SK-N-MC (cell line): Measurements from ENCODE around the gene B4GALNT1.

ENCODE experiments used
- EZH2 ChIP-seq: fragments of 200-600 bp; sonication (generic); IDR thresholded peaks from one replicate; pipeline ENCODE4 v1.6.1; 2017; ENCODE audit warnings: antibody characterized with exemption
- FOXP2 ChIP-seq: optimal IDR thresholded peaks from 2 replicates; pipeline ENCODE3; 2011; ENCODE audit warnings: mild to moderate bottlenecking, moderate library complexity; ENCODE audit not compliant: insufficient read depth; ENCODE audit errors: extremely low read length, control extremely low read depth
- POLR2AphosphoS5 ChIP-seq: IDR thresholded peaks from 2 replicates; pipeline ENCODE4 v1.6.1; 2012; ENCODE audit warnings: mild to moderate bottlenecking, low read depth, low read length, borderline replicate concordance

GRCh38 chr12:57641699-57642442, 8.9 kb upstream of the B4GALNT1 start:
- no peak for TF ChIP-seq EZH2
- no peak for TF ChIP-seq POLR2AphosphoS5
- TF ChIP-seq FOXP2 = no peak
